Measurements from ENCODE around the gene IL10RB.

DNA sequence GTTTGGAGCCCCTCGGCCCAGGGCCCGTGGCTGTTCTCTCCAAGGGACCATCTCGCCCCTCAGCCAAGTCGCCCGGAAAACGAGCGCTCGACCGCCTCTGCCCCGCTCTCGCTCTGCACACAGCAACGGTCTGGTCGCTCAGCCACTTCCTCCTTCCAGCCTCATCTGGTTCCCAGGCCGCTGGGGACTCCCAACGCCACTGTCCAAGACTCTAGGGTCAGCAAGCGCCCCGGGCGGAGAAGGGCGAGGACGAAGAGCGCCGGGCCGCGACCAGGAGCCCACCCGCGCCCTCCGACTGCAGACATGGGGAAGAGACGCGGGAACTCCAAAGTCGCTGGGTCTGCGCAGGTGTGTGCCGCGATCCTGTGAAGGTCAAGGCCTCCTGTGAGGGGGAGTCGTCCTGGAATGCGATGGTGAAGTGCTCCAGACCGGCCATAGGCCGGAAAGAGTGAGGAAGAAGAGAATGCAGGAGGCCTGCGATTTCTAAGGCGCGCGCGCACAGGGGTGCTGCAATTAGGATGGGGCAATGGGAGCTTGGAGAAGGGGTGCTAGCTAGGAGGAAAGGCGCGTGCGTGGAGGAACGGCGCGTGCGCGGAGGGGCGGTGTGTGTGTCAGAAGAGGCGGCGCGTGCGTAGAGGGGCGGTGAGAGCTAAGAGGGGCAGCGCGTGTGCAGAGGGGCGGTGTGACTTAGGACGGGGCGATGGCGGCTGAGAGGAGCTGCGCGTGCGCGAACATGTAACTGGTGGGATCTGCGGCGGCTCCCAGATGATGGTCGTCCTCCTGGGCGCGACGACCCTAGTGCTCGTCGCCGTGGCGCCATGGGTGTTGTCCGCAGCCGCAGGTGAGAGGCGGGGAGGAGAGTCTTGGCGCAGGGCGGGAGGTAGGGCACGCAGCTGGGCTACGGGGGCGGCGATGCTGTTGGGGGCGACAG, 58.4 kb downstream of the IL10RB start, which contains the start of gene IFNAR1:
- peak; percentile 32 for TF ChIP-seq TAF7 (optimal IDR thresholded peaks at IDR 0.05; ENCODE audit: borderline replicate concordance, low read depth, low read length)
- TF ChIP-seq GABPA (IDR thresholded peaks at IDR 0.05; ENCODE audit: borderline replicate concordance, insufficient read depth, low read length), result no peak
- TF ChIP-seq POLR2A (IDR thresholded peaks at IDR 0.05; ENCODE audit: control extremely low read depth in 1 of 2, low read depth in 2 of 2, low read length in 2 of 2), result peak; percentile 70 to 83; a peak in 2 of 3 replicates
- TF ChIP-seq CTCF (IDR thresholded peaks at IDR 0.05; ENCODE audit: control extremely low read depth in 1 of 3, insufficient read depth in 1 of 3, low read depth in 1 of 3, low read length in 3 of 3), result no peak
- TF ChIP-seq POLR2AphosphoS5 (IDR thresholded peaks at IDR 0.05; ENCODE audit: low read depth, low read length), result peak; percentile 89; the same call in 1 of the 2 replicates
- TF ChIP-seq EGR1 (IDR thresholded peaks at IDR 0.05; ENCODE audit: borderline replicate concordance, low read depth, low read length), result no peak

Data from H1 (cell line).